Right lung (tissue), 10 donors: ENCODE results near the gene OTUD3. TPM values are rescaled to one million over a fixed set of nuclear protein-coding genes. Genes with fewer than 3 reads are reported as not detected.
"Not testable (repeated sequence)": the region's sequence is repeated elsewhere in the genome, so short reads cannot be mapped to it uniquely, and the experiment has no call there.

Experiments used
- DNase-seq, 2 donors: peaks; one replicate each; pipeline ENCODE4 v3.0.0-alpha.2; 2013
- long read RNA-seq, 8 donors: transcript quantifications; one replicate each; lab custom pipeline, GENCODE V29; 2026
- polyA plus RNA-seq, 5 donors: library from polyadenylated mRNA; unstranded; fragments of 120-200 nt; gene quantifications; one replicate each; pipeline versions ENCODE4 v1.2.1 to v1.2.3, GENCODE V29; 2013; ENCODE audit warnings: inconsistent platforms in 1 of 5, low replicate concordance in 1 of 5; ENCODE audit not compliant: insufficient read length in 5 of 5, insufficient read depth in 1 of 5

OTUD3 gene
- 10 to 100 TPM; 19.8 to 59.8 (median 29.5) TPM for polyA plus RNA-seq
- long read RNA-seq, donor 1, full-length matches to known transcripts, result 1 of 1 reads
- long read RNA-seq, donor 1, partial matches to known transcripts, result 0 of 1 reads
- long read RNA-seq, donor 1, other reads (novel, unspliced or antisense), result 0 of 1 reads
- long read RNA-seq, donor 2, full-length matches to known transcripts, result 2 of 2 reads
- long read RNA-seq, donor 2, partial matches to known transcripts, result 0 of 2 reads
- long read RNA-seq, donor 2, other reads (novel, unspliced or antisense), result 0 of 2 reads
- long read RNA-seq, donor 3, result 0 reads
- long read RNA-seq, donor 4, full-length matches to known transcripts, result 2 of 2 reads
- long read RNA-seq, donor 4, partial matches to known transcripts, result 0 of 2 reads
- long read RNA-seq, donor 4, other reads (novel, unspliced or antisense), result 0 of 2 reads
- long read RNA-seq, donor 5, partial matches to known transcripts, result 16 of 16 reads
- long read RNA-seq, donor 5, other reads (novel, unspliced or antisense), result 0 of 16 reads
- long read RNA-seq, donor 6, full-length matches to known transcripts, result 1 of 1 reads
- long read RNA-seq, donor 6, partial matches to known transcripts, result 0 of 1 reads
- long read RNA-seq, donor 6, other reads (novel, unspliced or antisense), result 0 of 1 reads
- long read RNA-seq, donor 7, result 0 reads
- long read RNA-seq, donor 8, result 0 reads

GRCh38 chr1:19882111-19883071, at the start of gene OTUD3:
TSS of gene OTUD3 (plus strand) at chr1:19882395. CDS start at chr1:19882514, 119 bp downstream.
- peak; percentile 96 to 98 for DNase-seq

GRCh38 chr1:19835578-19835977, 46.6 kb upstream of the OTUD3 start:
- no peak for DNase-seq

GRCh38 chr1:19837866-19838265, 44.3 kb upstream of the OTUD3 start:
- no peak for DNase-seq

GRCh38 chr1:19840228-19840627, 42.0 kb upstream of the OTUD3 start:
- no peak for DNase-seq

- DNase-seq, result no peak
Observed at GRCh38 chr1:19844731-19845495, 37.3 kb upstream of the OTUD3 start.

- no peak for DNase-seq
Observed at GRCh38 chr1:19845555-19845954, 36.6 kb upstream of the OTUD3 start.

- no peak for DNase-seq
Observed at GRCh38 chr1:19846338-19846737, 35.9 kb upstream of the OTUD3 start.

GRCh38 chr1:19847334-19847733, 34.9 kb upstream of the OTUD3 start:
- DNase-seq, result not testable (repeated sequence)

- DNase-seq, result not testable (repeated sequence)
Observed at GRCh38 chr1:19849307-19849706, 32.9 kb upstream of the OTUD3 start.

- DNase-seq, result no peak
Observed at GRCh38 chr1:19850214-19850613, 32.0 kb upstream of the OTUD3 start.

- DNase-seq, result no peak
Observed at GRCh38 chr1:19852036-19852435, 30.2 kb upstream of the OTUD3 start.

- no peak for DNase-seq
Observed at GRCh38 chr1:19854866-19855265, 27.3 kb upstream of the OTUD3 start.

- DNase-seq, result no peak
Observed at GRCh38 chr1:19858893-19859292, 23.3 kb upstream of the OTUD3 start.

GRCh38 chr1:19859876-19860275, 22.3 kb upstream of the OTUD3 start:
- DNase-seq, result no peak

GRCh38 chr1:19860418-19860817, 21.8 kb upstream of the OTUD3 start:
- DNase-seq, result no peak

- no peak for DNase-seq
Observed at GRCh38 chr1:19861034-19861433, 21.2 kb upstream of the OTUD3 start.

- DNase-seq, result no peak
Observed at GRCh38 chr1:19861842-19862530, 20.2 kb upstream of the OTUD3 start.

GRCh38 chr1:19862944-19863343, 19.3 kb upstream of the OTUD3 start:
- no peak for DNase-seq

- no peak for DNase-seq
Observed at GRCh38 chr1:19864570-19865160, 17.5 kb upstream of the OTUD3 start.

- DNase-seq, result no peak
Observed at GRCh38 chr1:19866029-19866428, 16.2 kb upstream of the OTUD3 start.
